PC-3 (cell line): ENCODE data around the gene WNK4. TPM values are rescaled to one million over a fixed set of nuclear protein-coding genes. Genes with fewer than 3 reads are reported as not detected.
A peak's percentile ranks its signal among the peaks of the same experiment; 100 is the strongest.

Experiments used
- ATAC-seq: fragments of 200-7000 bp; cut with Tn5 transposase; 2 replicates; pipeline ENCODE4 v1.9.1; 2020; ENCODE audit warnings: mild to moderate bottlenecking, moderate library complexity
- BruUV-seq: library from RNA; stranded (reverse); fragments of 400-500 nt; replicated peaks from 2 replicates; lab custom pipeline; 2021; lab: Mats Ljungman, UMichigan
- CTCF ChIA-PET: fragments of 300-600 bp; sonication (Branson Sonifier 250); formaldehyde crosslinking; loops from one replicate; lab custom pipeline; 2022; ENCODE audit warnings: antibody characterized with exemption; lab: Charles Lee
- POLR2A ChIA-PET: fragments of 300-600 bp; sonication (Branson Sonifier 250); formaldehyde crosslinking; loops from one replicate; lab custom pipeline; 2022; ENCODE audit warnings: antibody characterized with exemption; ENCODE audit not compliant: unreplicated experiment; lab: Charles Lee
- DNase-seq: peaks from one replicate; pipeline ENCODE4 v3.0.0-alpha.2; 2015
- H2AFZ ChIP-seq: fragments of 300-600 bp; sonication (generic); 2 replicates; pipeline ENCODE4 v1.6.0; 2016; ENCODE audit warnings: antibody characterized with exemption, low read length
- H3F3A ChIP-seq: fragments of 300-600 bp; sonication (generic); one replicate; pipeline ENCODE4 v1.6.0; 2017; ENCODE audit warnings: antibody characterized with exemption, low read length, control low read depth, mild to moderate bottlenecking; ENCODE audit not compliant: unreplicated experiment
- H3K27ac ChIP-seq: fragments of 300-600 bp; sonication (generic); 2 replicates; pipeline ENCODE4 v1.5.1; 2016; ENCODE audit warnings: mild to moderate bottlenecking, low read length
- H3K27me3 ChIP-seq: fragments of 300-600 bp; sonication (generic); 2 replicates; pipeline ENCODE4 v1.6.1; 2016; ENCODE audit warnings: low read length, mixed read lengths
- H3K36me3 ChIP-seq: fragments of 300-600 bp; sonication (generic); 2 replicates; pipeline ENCODE4 v1.6.1; 2016; ENCODE audit warnings: low read depth, mixed run types, low read length, mixed read lengths
- H3K4me1 ChIP-seq: fragments of 300-600 bp; sonication (generic); 2 replicates; pipeline ENCODE4 v1.5.1; 2016; ENCODE audit warnings: low read length; ENCODE audit not compliant: insufficient read depth
- H3K4me2 ChIP-seq: fragments of 300-600 bp; sonication (generic); 2 replicates; pipeline ENCODE4 v1.6.0; 2016; ENCODE audit warnings: low read length
- H3K4me3 ChIP-seq: fragments of 300-600 bp; sonication (generic); 2 replicates; pipeline ENCODE4 v1.5.1; 2016; ENCODE audit warnings: mild to moderate bottlenecking, low read length, mixed read lengths
- H3K79me2 ChIP-seq: fragments of 300-600 bp; sonication (generic); 2 replicates; pipeline ENCODE4 v1.6.1; 2017; ENCODE audit warnings: low read length, mixed read lengths
- H3K9ac ChIP-seq: fragments of 300-600 bp; sonication (generic); 2 replicates; pipeline ENCODE4 v1.6.0; 2016; ENCODE audit warnings: mild to moderate bottlenecking, low read length
- H3K9me2 ChIP-seq: fragments of 300-600 bp; sonication (generic); replicated peaks from 2 replicates; pipeline ENCODE4 v1.6.1; 2016; ENCODE audit warnings: mixed run types, low read length, mixed read lengths
- H3K9me3 ChIP-seq: fragments of 300-600 bp; sonication (generic); 2 replicates; pipeline ENCODE4 v1.6.1; 2016; ENCODE audit warnings: low read length, mixed read lengths
- H4K20me1 ChIP-seq: fragments of 300-600 bp; sonication (generic); 2 replicates; pipeline ENCODE4 v1.6.1; 2016; ENCODE audit warnings: low read length, mixed read lengths
- CTCF ChIP-seq: fragments of 300-600 bp; sonication (generic); conservative IDR thresholded peaks from 2 replicates; pipeline ENCODE4 v1.5.1; 2017; ENCODE audit warnings: antibody characterized with exemption, low read depth, mild to moderate bottlenecking, low read length
- EZH2 ChIP-seq: fragments of 300-600 bp; sonication (generic); IDR thresholded peaks from one replicate; pipeline ENCODE4 v1.6.1; 2017; ENCODE audit warnings: antibody characterized with exemption, mild to moderate bottlenecking, low read length; ENCODE audit not compliant: unreplicated experiment
- EZH2phosphoT487 ChIP-seq: fragments of 300-600 bp; sonication (generic); IDR thresholded peaks from 2 replicates; pipeline ENCODE4 v1.6.1; 2018; ENCODE audit warnings: mild to moderate bottlenecking, antibody characterized with exemption, low read length, borderline replicate concordance
- intact Hi-C: fragments of 100-400 bp; cut with micrococcal nuclease; formaldehyde crosslinking; loops from 2 replicates; pipeline ENCODE4 v1.9.0; 2023
- total RNA-seq: library from RNA; depleted of rRNA; stranded (reverse); fragments of >200 nt; gene quantifications from 2 replicates; pipeline ENCODE4 v1.2.3, GENCODE V29; 2014

The WNK4 gene
- total RNA-seq, 1 experiment from 2014 or later: 13.0 TPM

- ChIA-PET POLR2A (interaction anchor here (0.6 kb wide), 3 partner anchors 17 to 867 kb away, joined by 3 to 4 read pairs (median 3); partner anchors contain the start of genes ODAD4 and WNK4), CTCF (no interaction called here)
- Histone ChIP-seq H3K36me3 (no peaks in the 10 kb centered on the region), H3K9me3 (no peaks in the 10 kb centered on the region), H2AFZ (0 out of 2 replicates have a peak overlapping the region, but pooled peaks have one; percentile 78), H3K27ac (peak overlapping the region; percentile 15), H3K9me2 (no peaks in the 10 kb centered on the region), H3K4me2 (peak overlapping the region; percentile 96), H3K27me3 (no peaks in the 10 kb centered on the region), H3K4me3 (peak overlapping the region; percentile 99), H3K4me1 (peaks cover 15% of the 10 kb centered on the region), H3K9ac (peak overlapping the region; percentile 91), H3F3A (no peaks in the 10 kb centered on the region), H3K79me2 (peaks cover 11% of the 10 kb centered on the region; the same call in 1 of the 2 replicates), H4K20me1 (no peaks in the 10 kb centered on the region)
- intact Hi-C loops: no loop called here
- ATAC-seq: peak; percentile 17
- BruUV-seq: TSS peak; percentile 12
- DNase-seq: peak; percentile 19
- no peak for TF ChIP-seq CTCF
- TF ChIP-seq EZH2: no peak
Observed at GRCh38 chr17:42797067-42798007, 16.9 kb downstream of the WNK4 start.

- ChIA-PET CTCF (no interaction called here), POLR2A (interaction anchor here (0.6 kb wide), 3 partner anchors 17 to 867 kb away, joined by 3 to 4 read pairs (median 3); partner anchors contain the start of genes ODAD4 and WNK4)
- H3K9ac ChIP-seq: peak overlapping the region; percentile 91
- no peaks in the 10 kb centered on the region for H3F3A ChIP-seq
- no peaks in the 10 kb centered on the region for H4K20me1 ChIP-seq
- TF ChIP-seq EZH2 (no peak), EZH2phosphoT487 (no peak), CTCF (no peak)
- peak overlapping the region; percentile 41 for H3K27ac ChIP-seq
- BruUV-seq: TSS peak; percentile 80
- DNase-seq: no peak
- no peaks in the 10 kb centered on the region for H3K9me3 ChIP-seq
- no peaks in the 10 kb centered on the region for H3K36me3 ChIP-seq
- H3K4me1 ChIP-seq: peaks cover 22% of the 10 kb centered on the region
- intact Hi-C loops: no loop called here
- peak; percentile 11; the same call in 1 of the 2 replicates for ATAC-seq
- H3K4me2 ChIP-seq: peak overlapping the region; percentile 96
- no peaks in the 10 kb centered on the region for H3K27me3 ChIP-seq
- H3K9me2 ChIP-seq: no peaks in the 10 kb centered on the region
- H3K79me2 ChIP-seq: peaks cover 11% of the 10 kb centered on the region; the same call in 1 of the 2 replicates
- H2AFZ ChIP-seq: peak overlapping the region; percentile 78
- peak overlapping the region; percentile 99 for H3K4me3 ChIP-seq
Observed at GRCh38 chr17:42798011-42798382, 17.6 kb downstream of the WNK4 start.
